ENCODE measurements around the gene PHAF1.

GRCh38 chr16:67191995-67192681 lies 82.4 kb downstream of the PHAF1 start, which contains the start of gene E2F4:
- TF ChIP-seq POLR2A (IDR thresholded peaks at IDR 0.05; ENCODE audit: low read length) (peak; percentile 88), GATA1 (IDR thresholded peaks at IDR 0.05; ENCODE audit: low read depth, low read length) (no peak)
